GM23248 (cell line): ENCODE results near the gene SPPL3. TPM values are rescaled to one million over a fixed set of nuclear protein-coding genes. Genes with fewer than 3 reads are reported as not detected.

Experiments used
- DNase-seq: peaks from one replicate; pipeline ENCODE4 v3.0.0-alpha.2; 2015
- H2AFZ ChIP-seq: fragments of 200-600 bp; sonication (generic); 2 replicates; pipeline ENCODE4 v1.6.1; 2016; ENCODE audit warnings: antibody characterized with exemption
- H3F3A ChIP-seq: fragments of 200-600 bp; sonication (generic); 2 replicates; pipeline ENCODE4 v1.6.1; 2016; ENCODE audit warnings: mild to moderate bottlenecking, antibody characterized with exemption, mixed run types; ENCODE audit not compliant: insufficient read depth
- H3K27ac ChIP-seq: fragments of 200-600 bp; sonication (generic); 2 replicates; pipeline ENCODE4 v1.5.1; 2016; ENCODE audit warnings: mild to moderate bottlenecking
- H3K27me3 ChIP-seq: fragments of 200-600 bp; sonication (generic); replicated peaks from 2 replicates; pipeline ENCODE4 v1.6.1; 2016; ENCODE audit warnings: mild to moderate bottlenecking; ENCODE audit not compliant: insufficient read depth
- H3K36me3 ChIP-seq: fragments of 200-600 bp; sonication (generic); 2 replicates; pipeline ENCODE4 v1.6.1; 2016; ENCODE audit warnings: low read depth, mild to moderate bottlenecking
- H3K4me1 ChIP-seq: fragments of 200-600 bp; sonication (generic); 2 replicates; pipeline ENCODE4 v1.6.1; 2016; ENCODE audit warnings: mild to moderate bottlenecking; ENCODE audit not compliant: insufficient read depth
- H3K4me2 ChIP-seq: fragments of 200-600 bp; sonication (generic); one replicate; pipeline ENCODE4 v1.6.1; 2016; ENCODE audit warnings: mild to moderate bottlenecking; ENCODE audit not compliant: unreplicated experiment
- H3K4me3 ChIP-seq: fragments of 200-600 bp; sonication (generic); 2 replicates; pipeline ENCODE4 v1.5.1; 2016; ENCODE audit warnings: mild to moderate bottlenecking
- H3K79me2 ChIP-seq: fragments of 200-600 bp; sonication (generic); 2 replicates; pipeline ENCODE4 v1.6.1; 2016; ENCODE audit warnings: mild to moderate bottlenecking; ENCODE audit not compliant: insufficient read depth
- H3K9ac ChIP-seq: fragments of 200-600 bp; sonication (generic); 2 replicates; pipeline ENCODE4 v1.6.1; 2016; ENCODE audit warnings: mild to moderate bottlenecking
- H3K9me2 ChIP-seq: fragments of 200-600 bp; sonication (generic); 2 replicates; pipeline ENCODE4 v1.6.1; 2016; ENCODE audit warnings: mixed run types, mild to moderate bottlenecking, moderate library complexity; ENCODE audit not compliant: insufficient read depth
- H3K9me3 ChIP-seq: fragments of 200-600 bp; sonication (generic); one replicate; pipeline ENCODE4 v1.6.1; 2017; ENCODE audit warnings: low read depth
- H4K20me1 ChIP-seq: fragments of 200-600 bp; sonication (generic); 2 replicates; pipeline ENCODE4 v1.6.0; 2016; ENCODE audit not compliant: insufficient read depth
- EZH2 ChIP-seq: fragments of 200-600 bp; sonication (generic); IDR thresholded peaks from 2 replicates; pipeline ENCODE4 v1.6.1; 2018; ENCODE audit warnings: antibody characterized with exemption, mild to moderate bottlenecking; ENCODE audit not compliant: insufficient read depth, poor library complexity, severe bottlenecking
- EZH2phosphoT487 ChIP-seq: fragments of 200-600 bp; sonication (generic); IDR thresholded peaks from 2 replicates; pipeline ENCODE4 v1.6.1; 2018; ENCODE audit warnings: antibody characterized with exemption, moderate library complexity, mild to moderate bottlenecking, low read depth; ENCODE audit not compliant: insufficient read depth
- WGBS, 2 experiments: methylation state at CpG; one replicate each; pipeline ENCODE4 v1.1.6; 2015 to 2017; ENCODE audit warnings: low lambda C conversion rate in 2 of 2, low coverage in 1 of 2; ENCODE audit errors: missing lambda C conversion rate in 2 of 2; 5-methylcytosine and 5-hydroxymethylcytosine counted together
- in situ Hi-C: fragments of 300-500 bp; cut with MboI; formaldehyde crosslinking; loops from 2 replicates; pipeline ENCODE4 v1.15.0; 2020
- polyA plus RNA-seq: library from polyadenylated mRNA; unstranded; fragments of >200 nt; fragmentation: Nextera tagmentation; extraction: Ambion mirVana; gene quantifications from 2 replicates; pipeline ENCODE4 v1.2.1, GENCODE V29; 2016
- total RNA-seq: library from RNA; depleted of rRNA; stranded (reverse); fragments of >200 nt; shearing (Covaris generic); gene quantifications from 2 replicates; pipeline ENCODE4 v1.2.3, GENCODE V29; 2014

Gene SPPL3
- total and polyA plus RNA-seq, 2 experiments from 2014 or later: 8.1 to 24.8 TPM

- no peaks in the 10 kb centered on the region for H3K27me3 ChIP-seq
- 0 out of 2 replicates have a peak, but pooled peaks cover 13% of the 10 kb centered on the region for H3F3A ChIP-seq
- no peaks in the 10 kb centered on the region for H3K9me2 ChIP-seq
- in situ Hi-C loops: no loop called here
- DNase-seq: peak; percentile 75
- H3K79me2 ChIP-seq: peaks cover 85% of the 10 kb centered on the region
- H3K4me3 ChIP-seq: no peak overlapping the region
- 0 out of 2 replicates have a peak overlapping the region, but pooled peaks have one; percentile 14 for H3K27ac ChIP-seq
- peaks cover 16% of the 10 kb centered on the region for H4K20me1 ChIP-seq
- H3K36me3 ChIP-seq: no peaks in the 10 kb centered on the region
- WGBS, 2 experiments: 39 to 49% methylated on average over 4 of the region's 4 CpGs
- H2AFZ ChIP-seq: no peak overlapping the region
- H3K9ac ChIP-seq: no peak overlapping the region
- H3K4me1 ChIP-seq: peaks cover 20% of the 10 kb centered on the region
- no peak for TF ChIP-seq EZH2phosphoT487
- TF ChIP-seq EZH2: no peak
- no peak overlapping the region for H3K4me2 ChIP-seq
- H3K9me3 ChIP-seq: no peaks in the 10 kb centered on the region
Observed at GRCh38 chr12:120833849-120834248, 70.3 kb downstream of the SPPL3 start.

DNA sequence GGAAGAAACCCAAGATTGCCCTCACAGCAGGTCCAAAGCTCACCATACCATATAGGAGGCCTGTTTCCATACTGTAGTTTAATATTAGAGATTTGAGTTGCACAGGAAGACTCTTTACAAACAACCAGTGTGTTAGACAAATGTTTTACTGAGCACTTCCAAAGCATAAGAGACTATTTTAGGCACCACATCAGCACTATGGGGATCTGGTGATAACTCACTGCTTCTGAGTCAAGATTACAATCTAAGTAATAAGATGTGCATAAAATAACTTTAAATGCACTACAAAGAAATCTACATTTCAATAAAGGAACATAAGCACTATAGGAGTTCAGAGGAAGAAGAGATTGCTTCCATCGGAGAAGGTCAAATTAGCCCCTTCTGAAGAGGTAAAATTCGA is 71.4 kb downstream of the SPPL3 start:
- TF ChIP-seq EZH2phosphoT487: no peak
- no peak for TF ChIP-seq EZH2
- Histone ChIP-seq H3F3A (0 out of 2 replicates have a peak, but pooled peaks cover 13% of the 10 kb centered on the region), H3K27ac (no peak overlapping the region), H3K79me2 (peaks cover 86% of the 10 kb centered on the region), H4K20me1 (peaks cover 16% of the 10 kb centered on the region), H3K4me2 (no peak overlapping the region), H3K9me3 (no peaks in the 10 kb centered on the region), H3K4me3 (no peak overlapping the region), H3K36me3 (no peaks in the 10 kb centered on the region), H2AFZ (no peak overlapping the region), H3K9me2 (no peaks in the 10 kb centered on the region), H3K9ac (no peak overlapping the region), H3K4me1 (peaks cover 20% of the 10 kb centered on the region), H3K27me3 (no peaks in the 10 kb centered on the region)
- no peak for DNase-seq
- WGBS, 2 experiments: 97 to 98% methylated on average over 2 of the region's 2 CpGs
- in situ Hi-C loops: no loop called here

GRCh38 chr12:120831648-120832267 is 72.4 kb downstream of the SPPL3 start:
- no peak for DNase-seq
- H3K27me3 ChIP-seq: no peaks in the 10 kb centered on the region
- H3K4me1 ChIP-seq: peaks cover 20% of the 10 kb centered on the region
- no peaks in the 10 kb centered on the region for H3K9me2 ChIP-seq
- H3K27ac ChIP-seq: no peak overlapping the region
- peaks cover 84% of the 10 kb centered on the region for H3K79me2 ChIP-seq
- H3K9me3 ChIP-seq: no peaks in the 10 kb centered on the region
- no peak overlapping the region for H2AFZ ChIP-seq
- in situ Hi-C loops: no loop called here
- no peak overlapping the region for H3K4me2 ChIP-seq
- H3K4me3 ChIP-seq: no peak overlapping the region
- TF ChIP-seq EZH2phosphoT487: no peak
- no peak for TF ChIP-seq EZH2
- no peak overlapping the region for H3K9ac ChIP-seq
- H4K20me1 ChIP-seq: peaks cover 16% of the 10 kb centered on the region
- H3F3A ChIP-seq: 0 out of 2 replicates have a peak, but pooled peaks cover 13% of the 10 kb centered on the region
- WGBS, 2 experiments: 91 to 93% methylated on average over 2 of the region's 2 CpGs
- no peaks in the 10 kb centered on the region for H3K36me3 ChIP-seq

DNA sequence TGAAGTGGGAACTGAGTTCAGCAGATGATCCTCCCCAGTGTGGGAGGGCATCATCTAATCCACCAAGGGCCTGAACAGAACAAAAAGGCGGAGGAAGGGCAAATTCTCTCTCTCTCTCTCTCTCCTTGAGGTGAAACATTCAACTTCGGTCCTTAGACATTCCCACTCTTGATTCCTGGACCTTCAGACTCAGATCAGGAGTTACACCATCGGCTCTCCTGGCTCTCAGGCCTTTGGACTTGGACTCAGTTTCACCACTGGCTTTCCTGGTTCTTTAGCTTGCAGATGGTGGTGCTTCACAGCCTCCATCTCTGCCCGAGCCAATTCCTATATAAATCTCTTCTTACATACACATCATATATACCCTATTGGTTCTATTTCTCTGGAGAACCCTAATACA is 73.2 kb downstream of the SPPL3 start:
- Histone ChIP-seq H3K4me1 (peaks cover 20% of the 10 kb centered on the region), H4K20me1 (peaks cover 16% of the 10 kb centered on the region), H3K79me2 (peaks cover 82% of the 10 kb centered on the region), H3K9me2 (no peaks in the 10 kb centered on the region), H2AFZ (no peak overlapping the region), H3K27ac (no peak overlapping the region), H3K36me3 (no peaks in the 10 kb centered on the region), H3K9me3 (no peaks in the 10 kb centered on the region), H3K9ac (no peak overlapping the region), H3K4me2 (no peak overlapping the region), H3K4me3 (no peak overlapping the region), H3F3A (0 out of 2 replicates have a peak, but pooled peaks cover 13% of the 10 kb centered on the region), H3K27me3 (no peaks in the 10 kb centered on the region)
- DNase-seq: no peak
- 93 to 94% methylated on average over 4 of the region's 4 CpGs for WGBS, 2 experiments
- in situ Hi-C loops: no loop called here
- TF ChIP-seq EZH2: no peak
- no peak for TF ChIP-seq EZH2phosphoT487
